ENCODE results near the gene BAG3.
A peak's percentile ranks its signal among the peaks of the same experiment; 100 is the strongest.
"Not testable (repeated sequence)": the region's sequence is repeated elsewhere in the genome, so short reads cannot be mapped to it uniquely, and the experiment has no call there.

BAG3 gene

GRCh38 chr10:119640875-119641526, 10.2 kb upstream of the BAG3 start:
- no peak for DNase-seq

- no peak for DNase-seq
These were observed 8.5 kb upstream of the BAG3 start for GRCh38 chr10:119642556-119643111.

GRCh38 chr10:119643306-119644204, 7.6 kb upstream of the BAG3 start:
- no peak for DNase-seq

- DNase-seq: no peak
These were observed 6.9 kb upstream of the BAG3 start for GRCh38 chr10:119644205-119644814.

- no peak for DNase-seq
These were observed 6.2 kb upstream of the BAG3 start for GRCh38 chr10:119644994-119645393.

GRCh38 chr10:119650062-119650461, 1.1 kb upstream of the BAG3 start:
- no peak for DNase-seq

GRCh38 chr10:119651514-119652360, 557 bp downstream of the BAG3 start:
- no peak for DNase-seq

- no peak for DNase-seq
These were observed 1.2 kb downstream of the BAG3 start for GRCh38 chr10:119652361-119652730.

GRCh38 chr10:119653209-119653608, 2.0 kb downstream of the BAG3 start:
- no peak for DNase-seq

GRCh38 chr10:119653916-119654315, 2.7 kb downstream of the BAG3 start:
- peak; percentile 15 to 25 for DNase-seq

- no peak for DNase-seq
These were observed 3.4 kb downstream of the BAG3 start for GRCh38 chr10:119654540-119654939.

- no peak for DNase-seq
These were observed 4.4 kb downstream of the BAG3 start for GRCh38 chr10:119655566-119656001.

GRCh38 chr10:119656760-119657159, 5.6 kb downstream of the BAG3 start:
- no peak for DNase-seq

GRCh38 chr10:119657725-119658124, 6.5 kb downstream of the BAG3 start:
- DNase-seq: no peak

GRCh38 chr10:119658274-119658673, 7.1 kb downstream of the BAG3 start:
- no peak for DNase-seq

- no peak for DNase-seq
These were observed 8.8 kb downstream of the BAG3 start for GRCh38 chr10:119659951-119660350.

GRCh38 chr10:119662076-119662605, 11.0 kb downstream of the BAG3 start:
- DNase-seq: not testable (repeated sequence)

- DNase-seq: no peak
These were observed 12.9 kb downstream of the BAG3 start for GRCh38 chr10:119663866-119664698.

GRCh38 chr10:119665901-119666708, 14.9 kb downstream of the BAG3 start:
- DNase-seq: no peak

GRCh38 chr10:119666709-119667004, 15.5 kb downstream of the BAG3 start:
- no peak for DNase-seq
